SW 1271 (cell line): ENCODE measurements around the gene MBD3L2B.

Experiments used
- DNase-seq, 2 experiments: peaks; one replicate each; lab custom pipeline; 2025; lab: John Stamatoyannopoulos, UW

The MBD3L2B gene

GRCh38 chr19:7010722-7011593, 10.3 kb downstream of the MBD3L2B start:
- DNase-seq = no peak

- DNase-seq = no peak
These were observed 13.4 kb downstream of the MBD3L2B start for GRCh38 chr19:7007859-7008258.

GRCh38 chr19:7006135-7006704, 15.0 kb downstream of the MBD3L2B start:
- DNase-seq = no peak

- DNase-seq = peak in 1 of 2 experiments; percentile 58
These were observed 16.8 kb downstream of the MBD3L2B start for GRCh38 chr19:7004313-7004931.

GRCh38 chr19:7000816-7001215, 20.4 kb downstream of the MBD3L2B start:
- no peak for DNase-seq

- DNase-seq = no peak
These were observed 20.9 kb downstream of the MBD3L2B start for GRCh38 chr19:7000333-7000732.

GRCh38 chr19:6999933-7000332, 21.3 kb downstream of the MBD3L2B start:
- no peak for DNase-seq

GRCh38 chr19:6997679-6998445, 23.4 kb downstream of the MBD3L2B start:
- no peak for DNase-seq

GRCh38 chr19:6996810-6997209, 24.4 kb downstream of the MBD3L2B start:
- DNase-seq = no peak

- no peak for DNase-seq
These were observed 26.2 kb downstream of the MBD3L2B start for GRCh38 chr19:6995054-6995453.

- DNase-seq = no peak
These were observed 33.0 kb downstream of the MBD3L2B start for GRCh38 chr19:6988257-6988656.

- no peak for DNase-seq
These were observed 33.4 kb downstream of the MBD3L2B start for GRCh38 chr19:6987850-6988249.

GRCh38 chr19:6983448-6983847, 37.8 kb downstream of the MBD3L2B start:
- no peak for DNase-seq

- no peak for DNase-seq
These were observed 41.8 kb downstream of the MBD3L2B start for GRCh38 chr19:6979399-6979798.

- DNase-seq = no peak
These were observed 45.0 kb downstream of the MBD3L2B start for GRCh38 chr19:6976197-6976596.

GRCh38 chr19:6971366-6971765, 49.9 kb downstream of the MBD3L2B start:
- peak in 1 of 2 experiments; percentile 10 for DNase-seq

GRCh38 chr19:6970443-6970842, 50.8 kb downstream of the MBD3L2B start:
- peak in 1 of 2 experiments; percentile 16 for DNase-seq

- no peak for DNase-seq
These were observed 51.2 kb downstream of the MBD3L2B start for GRCh38 chr19:6970021-6970420.

- DNase-seq = no peak
These were observed 51.7 kb downstream of the MBD3L2B start for GRCh38 chr19:6969490-6969889.
